GM12872 (cell line): ENCODE results near the gene TNRC6B.

Experiments
- CTCF ChIP-seq: IDR thresholded peaks from 3 replicates; pipeline ENCODE4 v1.5.1; 2011; ENCODE audit warnings: low read depth, mild to moderate bottlenecking, low read length, moderate library complexity; ENCODE audit not compliant: insufficient read depth

Gene TNRC6B

GRCh38 chr22:40383905-40384304, 206.2 kb downstream of the TNRC6B start:
- TF ChIP-seq CTCF, result no peak

- peak; percentile 24; the same call in 1 of the 3 replicates for TF ChIP-seq CTCF
Measured at GRCh38 chr22:40385036-40385782, 207.5 kb downstream of the TNRC6B start.
